GM19099 (cell line): ENCODE data around the gene ACP5.
A peak's percentile ranks its signal among the peaks of the same experiment; 100 is the strongest.

Experiments used
- POLR2A ChIP-seq: IDR thresholded peaks from 3 replicates; pipeline ENCODE4 v1.6.1; 2011; ENCODE audit warnings: low read depth; ENCODE audit not compliant: insufficient read length; ENCODE audit errors: extremely low read depth

ACP5 gene

GRCh38 chr19:11587302-11587974 lies 10.0 kb upstream of the ACP5 start:
- TF ChIP-seq POLR2A, result no peak

DNA sequence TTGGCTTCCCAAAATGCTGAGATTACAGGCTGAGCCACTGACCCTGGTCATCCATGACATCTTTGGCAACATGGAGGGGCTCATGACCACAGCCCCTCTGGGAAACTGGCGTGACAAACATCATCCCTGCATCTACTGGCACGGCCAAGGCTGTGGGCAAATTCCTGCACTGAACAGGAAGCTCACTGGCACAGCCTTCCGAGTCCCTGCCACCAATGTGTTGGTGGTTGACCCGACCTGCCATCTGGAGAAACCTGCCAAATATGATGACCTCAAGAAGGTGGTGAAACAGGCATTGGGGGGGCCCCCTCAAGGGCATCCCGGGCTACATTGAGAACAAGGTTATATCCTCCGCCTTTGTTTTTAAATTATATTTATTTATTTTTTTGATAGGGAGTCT lies 8.9 kb upstream of the ACP5 start:
- no peak for TF ChIP-seq POLR2A

DNA sequence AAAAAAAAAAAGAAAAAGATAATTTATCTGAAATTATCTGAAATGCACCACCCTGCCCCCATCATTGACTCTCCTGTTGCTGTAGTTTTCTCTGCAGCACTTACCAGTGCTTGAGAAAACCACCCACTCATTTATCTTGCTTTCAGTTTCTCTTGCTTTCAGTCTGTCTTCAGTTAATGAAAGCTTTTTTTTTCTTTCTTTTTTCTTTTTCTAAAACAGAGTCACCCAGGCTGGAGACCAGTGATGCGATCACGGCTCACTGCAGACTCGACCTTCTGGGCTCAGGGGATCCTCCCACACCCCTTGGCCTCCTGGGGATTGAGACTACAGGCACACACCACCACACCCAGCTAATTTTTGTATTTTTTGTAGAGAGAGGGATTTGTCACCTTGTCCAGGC lies 4.3 kb upstream of the ACP5 start:
- no peak for TF ChIP-seq POLR2A

GRCh38 chr19:11580116-11580515 lies 2.7 kb upstream of the ACP5 start:
- TF ChIP-seq POLR2A, result no peak

- TF ChIP-seq POLR2A, result peak; percentile 49
Measured at GRCh38 chr19:11578258-11579142, 1.1 kb upstream of the ACP5 start.

DNA sequence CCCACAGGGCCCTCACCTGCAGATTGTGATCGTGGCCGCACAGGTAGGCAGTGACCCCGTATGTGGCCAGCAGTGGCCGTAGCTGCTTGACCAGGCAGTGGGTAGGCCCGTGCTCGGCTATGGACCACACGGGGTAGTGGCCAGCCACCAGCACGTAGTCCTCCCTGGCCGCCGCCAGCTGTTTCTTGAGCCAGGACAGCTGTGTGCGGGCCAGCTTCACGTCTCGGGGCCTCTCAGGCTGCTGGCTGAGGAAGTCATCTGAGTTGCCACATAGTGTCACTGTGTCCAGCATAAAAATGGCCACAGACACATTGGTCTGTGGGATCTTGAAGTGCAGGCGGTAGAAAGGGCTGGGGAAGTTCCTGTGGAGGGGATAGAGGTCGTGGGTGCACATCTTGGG lies 1.2 kb downstream of the ACP5 start:
- no peak for TF ChIP-seq POLR2A

DNA sequence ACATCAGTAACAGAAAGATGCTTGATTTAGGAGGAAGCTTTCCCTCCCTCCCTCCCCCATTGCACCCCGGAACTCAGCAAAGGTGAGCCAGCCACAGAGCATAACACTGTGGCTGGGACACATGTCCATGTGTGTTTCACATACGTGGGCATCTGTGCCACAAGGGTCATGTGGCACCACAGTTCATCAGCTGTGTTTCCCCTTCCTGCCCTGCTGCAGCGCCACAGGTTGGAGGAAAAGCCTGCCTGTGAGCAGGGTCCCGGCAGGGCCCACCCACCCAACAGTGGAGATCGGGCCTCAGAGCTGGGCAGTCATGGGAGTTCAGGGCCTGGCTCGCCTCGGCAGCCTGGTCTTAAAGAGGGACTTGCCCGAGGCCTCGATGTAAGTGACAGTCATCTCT lies 2.8 kb downstream of the ACP5 start:
- TF ChIP-seq POLR2A, result no peak

- no peak for TF ChIP-seq POLR2A
Measured at GRCh38 chr19:11570039-11570462, 7.4 kb downstream of the ACP5 start.

DNA sequence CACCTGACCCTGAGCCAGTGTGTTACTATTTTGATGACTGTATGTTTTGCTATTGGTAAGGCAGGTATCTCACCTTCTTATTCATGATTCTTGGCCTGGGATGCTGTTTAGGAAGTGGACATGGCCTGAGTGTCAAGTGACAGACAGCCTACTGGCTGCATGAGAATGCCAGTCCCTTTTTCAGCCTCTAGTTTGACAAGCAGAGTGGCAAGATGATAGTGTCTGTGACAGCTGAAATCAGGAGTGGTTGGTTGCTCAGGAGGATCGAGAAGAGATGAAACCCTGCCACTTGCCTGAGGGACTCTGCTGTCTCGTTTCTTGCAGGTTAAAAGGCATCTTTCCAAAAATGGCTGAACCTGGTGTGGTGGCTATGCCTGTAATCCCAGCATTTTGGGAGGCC lies 11.3 kb downstream of the ACP5 start:
- TF ChIP-seq POLR2A, result no peak

DNA sequence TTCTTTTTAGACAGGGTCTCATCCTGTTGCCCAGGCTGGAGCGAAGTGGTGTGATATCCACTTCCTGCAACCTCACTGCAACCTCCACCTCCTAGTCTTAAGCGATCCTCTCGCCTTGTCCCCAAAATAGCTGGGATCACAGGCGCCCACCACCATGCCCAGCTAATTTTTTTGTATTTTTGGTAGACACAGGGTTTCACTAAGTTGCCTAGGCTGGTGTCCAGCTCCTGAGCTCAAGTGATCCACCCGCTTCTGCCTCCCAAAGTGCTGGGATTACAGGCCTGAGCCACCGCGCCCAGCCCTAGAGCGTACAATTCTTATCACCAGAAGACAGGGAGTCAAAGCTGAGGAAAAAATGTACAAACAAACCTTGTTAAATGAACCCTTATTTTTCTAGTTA lies 13.9 kb downstream of the ACP5 start:
- TF ChIP-seq POLR2A, result no peak

GRCh38 chr19:11560404-11561051 lies 16.9 kb downstream of the ACP5 start:
- TF ChIP-seq POLR2A, result no peak

DNA sequence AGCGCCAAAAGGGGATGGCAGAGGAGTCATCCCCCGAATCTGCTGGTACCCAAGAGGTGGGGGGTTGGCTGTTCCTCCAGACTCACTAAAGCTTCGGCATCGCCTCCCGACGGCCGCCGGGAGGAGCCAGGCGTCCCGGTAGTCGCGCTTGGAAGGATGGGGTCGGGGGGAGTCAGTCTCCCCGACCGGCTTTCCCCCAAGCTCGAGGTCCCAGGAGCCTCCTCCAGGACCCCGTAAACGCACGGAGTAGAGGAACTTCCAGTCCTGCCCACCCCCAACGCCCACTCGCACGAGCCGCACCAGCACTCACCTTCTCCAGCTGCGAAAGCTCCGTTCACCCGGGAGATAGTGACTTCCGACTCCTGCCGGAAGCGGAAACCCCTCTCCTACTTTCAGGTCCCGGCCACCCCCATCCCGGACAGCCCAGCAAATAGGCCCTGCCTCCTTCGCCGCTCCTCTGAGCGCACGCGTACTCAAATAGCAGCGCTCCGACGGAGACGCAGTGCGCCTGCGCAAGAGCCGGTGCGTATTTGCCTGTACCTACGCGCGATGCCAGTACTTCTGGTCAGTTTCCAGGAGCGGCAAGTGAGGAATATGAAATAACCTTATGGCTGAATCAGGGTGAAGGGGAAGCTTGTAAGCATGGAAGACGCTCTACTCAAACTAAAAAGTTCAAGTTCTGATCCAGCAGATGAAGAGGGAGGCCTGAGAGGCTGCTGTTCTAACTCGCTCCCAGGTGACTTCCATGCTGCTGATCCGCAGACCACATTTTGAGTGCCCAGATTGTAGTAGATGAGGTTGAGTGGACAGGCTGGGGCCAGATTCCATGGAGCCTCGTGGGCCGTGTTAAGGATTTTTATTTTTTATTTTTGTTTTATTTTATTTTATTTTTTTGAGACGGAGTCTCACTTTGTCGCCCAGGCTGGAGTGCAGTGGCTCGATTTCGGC lies 18.3 kb downstream of the ACP5 start, which contains the start of gene ELOF1:
Gene ELOF1 (minus strand): TSS at position 350 of the 948 bp plus-strand sequence. CDS start 4,883 bp downstream, outside the sequence.
- TF ChIP-seq POLR2A, result peak; percentile 88

- TF ChIP-seq POLR2A, result no peak
Measured at GRCh38 chr19:11556634-11557420, 20.6 kb downstream of the ACP5 start.

- TF ChIP-seq POLR2A, result no peak
Measured at GRCh38 chr19:11555246-11555645, 22.2 kb downstream of the ACP5 start.
